HG03432 (cell line): ENCODE results near the gene PCDHB7.
"Not testable (repeated sequence)": the region's sequence is repeated elsewhere in the genome, so short reads cannot be mapped to it uniquely, and the experiment has no call there.

Experiments
- ATAC-seq: cut with Tn5 transposase; IDR thresholded peaks from one replicate; pipeline ENCODE4 v1.9.1; 2021; ENCODE audit warnings: mild to moderate bottlenecking, moderate library complexity; ENCODE audit not compliant: unreplicated experiment

The PCDHB7 gene

GRCh38 chr5:141216035-141216434 is 43.6 kb downstream of the PCDHB7 start:
- ATAC-seq = not testable (repeated sequence)

- ATAC-seq = no peak
Measured at GRCh38 chr5:141223112-141223783, 50.8 kb downstream of the PCDHB7 start, which contains the start of gene PCDHB14. Gene PCDHB14, plus strand, starts transcription at chr5:141223343. Its CDS starts 163 bp downstream, at chr5:141223506.

GRCh38 chr5:141224844-141225243 is 52.4 kb downstream of the PCDHB7 start:
- ATAC-seq = not testable (repeated sequence)

GRCh38 chr5:141225421-141225820 is 53.0 kb downstream of the PCDHB7 start:
- not testable (repeated sequence) for ATAC-seq
